Measurements from ENCODE around the gene IDUA. TPM values are rescaled to one million over a fixed set of nuclear protein-coding genes. Genes with fewer than 3 reads are reported as not detected.

The IDUA gene
- total RNA-seq, 5 donors from 2014 or later (not counting 1 experiment from before 2014, with no cell fraction given), result 60.4 to 96.5 (median 78.7) TPM

- POLR2A ChIA-PET, result no interaction called here
Observed at GRCh38 chr4:1012034-1012739, 25.3 kb downstream of the IDUA start.

GRCh38 chr4:1013225-1014073, 26.6 kb downstream of the IDUA start:
- no peak for DNase-seq

More at GRCh38 chr4:1012034-1012739, 25.3 kb downstream of the IDUA start:
- 1% methylated on average over 42 of the region's 69 CpGs for WGBS (ENCODE audit: insufficient coverage)
- Histone ChIP-seq H3K9me3 (no peaks in the 10 kb centered on the region), H3K4me1 (ENCODE audit: control insufficient read depth in 1 of 2, extremely low read depth in 1 of 2, insufficient read depth in 2 of 2, low read length in 2 of 2) (peaks cover 2 to 38% of the 10 kb centered on the region in 2 experiments), H3K36me3 (ENCODE audit: control insufficient read depth in 2 of 2, extremely low read depth in 1 of 2, insufficient read depth in 1 of 2, low read length in 1 of 2) (no peaks in the 10 kb centered on the region), H3K27me3 (replicated peaks in 1 of 2; ENCODE audit: control insufficient read depth in 2 of 2, extremely low read depth in 1 of 2, insufficient read depth in 2 of 2, low read length in 1 of 2) (peaks cover 0 to 20% of the 10 kb centered on the region in 2 experiments), H3K27ac (ENCODE audit: low read length) (no peak overlapping the region), H3K4me3 (ENCODE audit: control insufficient read depth in 1 of 2, extremely low read depth in 1 of 2, low read length in 1 of 2) (peak overlapping the region in 1 of 2 donors; percentile 55)
- no peak for ATAC-seq (replicated peaks in 1 of 4)
- Mint-ChIP-seq H3K9me3 (no peaks in the 10 kb centered on the region), H3K4me3 (peak overlapping the region; percentile 58 to 71 (median 70)), H3K36me3 (no peaks in the 10 kb centered on the region), H3K4me1 (peaks cover 11 to 19% (median 12%) of the 10 kb centered on the region in 3 donors), H3K27me3 (peaks cover 12 to 18% of the 10 kb centered on the region in 2 donors), H3K27ac (no peak overlapping the region)
- CTCF ChIA-PET, result no interaction called here
- DNase-seq, result peak in 26 of 35 experiments; percentile 11 to 59 (median 26)

GRCh38 chr4:1014291-1015167, 27.7 kb downstream of the IDUA start:
- ChIA-PET CTCF (interaction anchor here in 1 of 2 donors (0.5 kb wide), 1 partner anchor 334 kb away, joined by 3 read pairs; no protein-coding TSS in a partner anchor), POLR2A (no interaction called here)
- H3K4me3 ChIP-seq (ENCODE audit: control insufficient read depth in 1 of 2, extremely low read depth in 1 of 2, low read length in 1 of 2), result no peak overlapping the region
- peaks cover 0 to 3% of the 10 kb centered on the region in 2 experiments for H3K27me3 ChIP-seq (replicated peaks in 1 of 2; ENCODE audit: control insufficient read depth in 2 of 2, extremely low read depth in 1 of 2, insufficient read depth in 2 of 2, low read length in 1 of 2)
- no peaks in the 10 kb centered on the region for H3K36me3 ChIP-seq (ENCODE audit: control insufficient read depth in 2 of 2, extremely low read depth in 1 of 2, insufficient read depth in 1 of 2, low read length in 1 of 2)
- H3K9me3 ChIP-seq, result no peaks in the 10 kb centered on the region
- Mint-ChIP-seq H3K27ac (no peak overlapping the region), H3K4me3 (peak overlapping the region; percentile 52 to 54 (median 53)), H3K27me3 (no peaks in the 10 kb centered on the region), H3K4me1 (peaks cover 4 to 12% (median 6%) of the 10 kb centered on the region in 3 donors), H3K36me3 (no peaks in the 10 kb centered on the region), H3K9me3 (no peaks in the 10 kb centered on the region)
- 94% methylated on average over 33 of the region's 36 CpGs for WGBS (ENCODE audit: insufficient coverage)
- ATAC-seq (replicated peaks in 1 of 4) (no peak), DNase-seq (no peak)
- peaks cover 2 to 31% of the 10 kb centered on the region in 2 experiments for H3K4me1 ChIP-seq (ENCODE audit: control insufficient read depth in 1 of 2, extremely low read depth in 1 of 2, insufficient read depth in 2 of 2, low read length in 2 of 2)
- no peak overlapping the region for H3K27ac ChIP-seq (ENCODE audit: low read length)

More at GRCh38 chr4:1013225-1014073, 26.6 kb downstream of the IDUA start:
- Mint-ChIP-seq H3K27ac (no peak overlapping the region), H3K36me3 (no peaks in the 10 kb centered on the region), H3K9me3 (no peaks in the 10 kb centered on the region), H3K27me3 (peaks cover 3 to 7% of the 10 kb centered on the region in 2 donors), H3K4me3 (peak overlapping the region; percentile 52 to 54 (median 53)), H3K4me1 (peaks cover 11 to 19% (median 12%) of the 10 kb centered on the region in 3 donors)
- over 99% methylated on average over 37 of the region's 43 CpGs for WGBS (ENCODE audit: insufficient coverage)
- H3K4me3 ChIP-seq (ENCODE audit: control insufficient read depth in 1 of 2, extremely low read depth in 1 of 2, low read length in 1 of 2), result no peak overlapping the region
- H3K27ac ChIP-seq (ENCODE audit: low read length), result no peak overlapping the region
- peaks cover 0 to 10% of the 10 kb centered on the region in 2 experiments for H3K27me3 ChIP-seq (replicated peaks in 1 of 2; ENCODE audit: control insufficient read depth in 2 of 2, extremely low read depth in 1 of 2, insufficient read depth in 2 of 2, low read length in 1 of 2)
- no peak for ATAC-seq (replicated peaks in 1 of 4)
- peaks cover 2 to 38% of the 10 kb centered on the region in 2 experiments for H3K4me1 ChIP-seq (ENCODE audit: control insufficient read depth in 1 of 2, extremely low read depth in 1 of 2, insufficient read depth in 2 of 2, low read length in 2 of 2)
- H3K9me3 ChIP-seq, result no peaks in the 10 kb centered on the region
- H3K36me3 ChIP-seq (ENCODE audit: control insufficient read depth in 2 of 2, extremely low read depth in 1 of 2, insufficient read depth in 1 of 2, low read length in 1 of 2), result no peaks in the 10 kb centered on the region
- ChIA-PET POLR2A (no interaction called here), CTCF (interaction anchor here in 1 of 2 donors (0.5 kb wide), 1 partner anchor 335 kb away, joined by 3 read pairs; no protein-coding TSS in a partner anchor)

DNA sequence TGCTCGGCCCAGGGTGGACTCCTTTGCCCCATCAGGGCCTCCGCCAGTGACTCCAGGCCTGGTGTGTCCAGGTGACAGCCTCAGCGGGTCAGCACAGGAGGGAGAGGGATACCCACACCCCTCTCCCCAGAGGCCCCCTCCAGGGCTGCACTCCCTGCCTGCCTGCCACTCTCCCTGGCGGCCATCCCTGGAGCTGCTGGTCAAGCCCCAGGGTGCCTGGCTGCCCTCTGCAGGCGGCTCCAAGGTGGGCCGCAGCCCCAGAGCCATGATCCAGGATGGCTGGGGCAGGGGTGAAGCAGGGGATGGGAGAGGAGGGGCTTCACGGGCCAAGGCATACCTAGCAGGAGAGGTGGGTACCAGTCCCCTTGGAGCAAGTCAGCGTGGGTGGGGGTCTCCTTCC, 28.3 kb downstream of the IDUA start:
- Mint-ChIP-seq H3K9me3 (no peaks in the 10 kb centered on the region), H3K27ac (no peak overlapping the region), H3K36me3 (no peaks in the 10 kb centered on the region), H3K4me3 (no peak overlapping the region), H3K27me3 (no peaks in the 10 kb centered on the region), H3K4me1 (peaks cover 4 to 16% (median 11%) of the 10 kb centered on the region in 3 donors)
- DNase-seq (no peak), ATAC-seq (replicated peaks in 1 of 4) (no peak)
- WGBS (ENCODE audit: insufficient coverage), result 88% methylated on average over 6 of the region's 8 CpGs
- H3K27ac ChIP-seq (ENCODE audit: low read length), result no peak overlapping the region
- peaks cover 0 to 3% of the 10 kb centered on the region in 2 experiments for H3K27me3 ChIP-seq (replicated peaks in 1 of 2; ENCODE audit: control insufficient read depth in 2 of 2, extremely low read depth in 1 of 2, insufficient read depth in 2 of 2, low read length in 1 of 2)
- peaks cover 0 to 36% of the 10 kb centered on the region in 2 experiments for H3K4me1 ChIP-seq (ENCODE audit: control insufficient read depth in 1 of 2, extremely low read depth in 1 of 2, insufficient read depth in 2 of 2, low read length in 2 of 2)
- ChIA-PET POLR2A (no interaction called here), CTCF (no interaction called here)
- no peaks in the 10 kb centered on the region for H3K36me3 ChIP-seq (ENCODE audit: control insufficient read depth in 2 of 2, extremely low read depth in 1 of 2, insufficient read depth in 1 of 2, low read length in 1 of 2)
- H3K4me3 ChIP-seq (ENCODE audit: control insufficient read depth in 1 of 2, extremely low read depth in 1 of 2, low read length in 1 of 2), result no peak overlapping the region
- no peaks in the 10 kb centered on the region for H3K9me3 ChIP-seq

- H3K4me3 ChIP-seq (ENCODE audit: control insufficient read depth in 1 of 2, extremely low read depth in 1 of 2, low read length in 1 of 2), result no peak overlapping the region
- no peaks in the 10 kb centered on the region for H3K36me3 ChIP-seq (ENCODE audit: control insufficient read depth in 2 of 2, extremely low read depth in 1 of 2, insufficient read depth in 1 of 2, low read length in 1 of 2)
- 95% methylated on average over 10 of the region's 10 CpGs for WGBS (ENCODE audit: insufficient coverage)
- Mint-ChIP-seq H3K4me3 (no peak overlapping the region), H3K27ac (no peak overlapping the region), H3K27me3 (no peaks in the 10 kb centered on the region), H3K9me3 (no peaks in the 10 kb centered on the region), H3K4me1 (peaks cover 2 to 13% (median 5%) of the 10 kb centered on the region in 3 donors), H3K36me3 (no peaks in the 10 kb centered on the region)
- CTCF ChIA-PET, result interaction anchor here in 1 of 2 donors (0.6 to 0.7 kb wide), 2 partner anchors 81 to 92 kb away, joined by 3 to 4 read pairs; no protein-coding TSS in a partner anchor
- H3K27me3 ChIP-seq (replicated peaks in 1 of 2; ENCODE audit: control insufficient read depth in 2 of 2, extremely low read depth in 1 of 2, insufficient read depth in 2 of 2, low read length in 1 of 2), result peaks cover 0 to 3% of the 10 kb centered on the region in 2 experiments
- POLR2A ChIA-PET, result no interaction called here
- H3K4me1 ChIP-seq (ENCODE audit: control insufficient read depth in 1 of 2, extremely low read depth in 1 of 2, insufficient read depth in 2 of 2, low read length in 2 of 2), result peaks cover 0 to 33% of the 10 kb centered on the region in 2 experiments
- no peak for ATAC-seq (replicated peaks in 1 of 4)
- no peak overlapping the region for H3K27ac ChIP-seq (ENCODE audit: low read length)
- H3K9me3 ChIP-seq, result no peaks in the 10 kb centered on the region
- no peak for DNase-seq
Observed at GRCh38 chr4:1015746-1016145, 28.9 kb downstream of the IDUA start.

Data from T-cell (primary cell).